IgD-negative memory B cell (primary cell): ENCODE results near the gene RNH1. TPM values are rescaled to one million over a fixed set of nuclear protein-coding genes. Genes with fewer than 3 reads are reported as not detected.

ENCODE experiments used
- H3K27ac Mint-ChIP-seq, 3 donors: one replicate each; pipeline ENCODE4 v1.8.0; 2020 to 2022; ENCODE audit warnings: mild to moderate bottlenecking in 3 of 3, mixed read lengths in 3 of 3, moderate library complexity in 1 of 3
- H3K27me3 Mint-ChIP-seq: one replicate; pipeline ENCODE4 v1.8.0; 2021; ENCODE audit warnings: mixed read lengths
- H3K36me3 Mint-ChIP-seq: one replicate; pipeline ENCODE4 v1.8.0; 2020; ENCODE audit warnings: mild to moderate bottlenecking, mixed read lengths
- H3K4me1 Mint-ChIP-seq, 3 donors: one replicate each; pipeline ENCODE4 v1.8.0; 2020 to 2022; ENCODE audit warnings: mixed read lengths in 3 of 3, mild to moderate bottlenecking in 1 of 3
- H3K4me3 Mint-ChIP-seq, 4 donors: one replicate each; pipeline ENCODE4 v1.8.0; 2020 to 2022; ENCODE audit warnings: mild to moderate bottlenecking in 4 of 4, mixed read lengths in 4 of 4, moderate library complexity in 3 of 4
- H3K9me3 Mint-ChIP-seq, 3 donors: one replicate each; pipeline ENCODE4 v1.8.0; 2020 to 2021; ENCODE audit warnings: mixed read lengths in 3 of 3, mild to moderate bottlenecking in 1 of 3
- polyA plus RNA-seq: library from polyadenylated mRNA; unstranded; fragments of 300-500 nt; fragmentation: Illumina TruSeq; gene quantifications from one replicate; pipeline ENCODE4 v1.2.3, GENCODE V29; 2021

The RNH1 gene
- 202 TPM for polyA plus RNA-seq

- peak within 1 kb of the TSS; percentile 98 to 99 (median 98) for H3K4me3 Mint-ChIP-seq
Observed at GRCh38 chr11:506995-507726, at the start of gene RNH1. RNH1 (minus strand) TSS chr11:507242; CDS start chr11:502162, 5,080 bp downstream.

DNA sequence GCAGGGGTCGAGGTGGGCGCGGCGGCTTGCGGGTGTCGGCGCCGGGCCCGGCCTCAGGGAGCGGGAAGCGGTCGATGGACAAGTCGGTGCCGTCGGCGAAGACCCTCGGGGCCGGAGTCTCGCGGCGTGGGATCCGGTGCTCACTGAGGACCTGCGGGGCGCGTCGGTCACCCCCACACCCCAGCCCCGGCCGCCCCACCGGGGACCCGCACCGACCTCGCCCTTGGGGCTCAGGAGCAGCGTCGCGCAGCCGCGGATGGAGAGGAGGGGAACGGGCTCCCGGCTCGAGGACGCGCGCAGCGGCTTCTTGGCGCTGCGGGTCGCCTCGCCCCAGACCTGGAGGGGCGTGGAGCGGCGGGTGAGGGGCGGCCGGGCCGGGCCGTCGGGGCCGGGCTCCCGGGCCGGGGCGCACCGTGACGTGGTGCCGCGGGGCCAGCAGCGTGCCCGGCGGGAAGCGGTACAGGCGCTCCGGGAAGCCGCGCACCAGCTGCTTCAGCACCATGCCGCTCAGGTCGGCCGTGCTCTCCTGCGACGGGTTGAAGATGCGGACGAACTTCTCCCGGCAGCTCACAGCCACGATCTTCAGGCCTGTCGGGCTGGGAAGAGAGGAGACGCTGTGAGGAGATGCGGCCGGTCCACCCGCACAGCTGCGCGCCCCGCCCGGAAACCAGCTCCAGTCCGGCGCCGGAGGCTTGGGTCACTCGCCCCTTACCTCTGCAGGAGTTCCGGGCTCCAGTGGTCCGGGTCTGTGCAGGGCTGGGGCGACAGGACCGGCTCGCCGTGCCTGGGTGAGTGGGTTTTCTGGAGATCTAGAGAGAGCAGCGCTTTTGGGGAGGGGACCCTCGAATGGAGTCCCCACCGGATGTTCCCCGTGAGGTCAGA is 49.0 kb upstream of the RNH1 start:
- Mint-ChIP-seq H3K4me1 (peaks cover 0 to 7% (median 6%) of the 10 kb centered on the region in 3 donors), H3K4me3 (peak overlapping the region in 3 of 4 donors; percentile 23 to 72 (median 34)), H3K36me3 (no peaks in the 10 kb centered on the region), H3K9me3 (no peaks in the 10 kb centered on the region), H3K27ac (peak overlapping the region in 1 of 3 donors; percentile 86), H3K27me3 (no peaks in the 10 kb centered on the region)

More at GRCh38 chr11:506995-507726, at the start of gene RNH1:
- H3K36me3 Mint-ChIP-seq = peaks cover 2% of the 10 kb centered on the region
- H3K27ac Mint-ChIP-seq = peak within 1 kb of the TSS; percentile 100
- H3K4me1 Mint-ChIP-seq = peaks cover 16 to 27% (median 21%) of the 10 kb centered on the region in 3 donors
- no peaks in the 10 kb centered on the region for H3K9me3 Mint-ChIP-seq
- peaks cover 2% of the 10 kb centered on the region for H3K27me3 Mint-ChIP-seq

GRCh38 chr11:555227-555779 is 48.3 kb upstream of the RNH1 start:
- Mint-ChIP-seq H3K4me1 (peaks cover 0 to 7% (median 6%) of the 10 kb centered on the region in 3 donors), H3K27ac (peak overlapping the region in 1 of 3 donors; percentile 68), H3K36me3 (no peaks in the 10 kb centered on the region), H3K4me3 (peak overlapping the region in 1 of 4 donors; percentile 34), H3K9me3 (no peaks in the 10 kb centered on the region), H3K27me3 (no peaks in the 10 kb centered on the region)

DNA sequence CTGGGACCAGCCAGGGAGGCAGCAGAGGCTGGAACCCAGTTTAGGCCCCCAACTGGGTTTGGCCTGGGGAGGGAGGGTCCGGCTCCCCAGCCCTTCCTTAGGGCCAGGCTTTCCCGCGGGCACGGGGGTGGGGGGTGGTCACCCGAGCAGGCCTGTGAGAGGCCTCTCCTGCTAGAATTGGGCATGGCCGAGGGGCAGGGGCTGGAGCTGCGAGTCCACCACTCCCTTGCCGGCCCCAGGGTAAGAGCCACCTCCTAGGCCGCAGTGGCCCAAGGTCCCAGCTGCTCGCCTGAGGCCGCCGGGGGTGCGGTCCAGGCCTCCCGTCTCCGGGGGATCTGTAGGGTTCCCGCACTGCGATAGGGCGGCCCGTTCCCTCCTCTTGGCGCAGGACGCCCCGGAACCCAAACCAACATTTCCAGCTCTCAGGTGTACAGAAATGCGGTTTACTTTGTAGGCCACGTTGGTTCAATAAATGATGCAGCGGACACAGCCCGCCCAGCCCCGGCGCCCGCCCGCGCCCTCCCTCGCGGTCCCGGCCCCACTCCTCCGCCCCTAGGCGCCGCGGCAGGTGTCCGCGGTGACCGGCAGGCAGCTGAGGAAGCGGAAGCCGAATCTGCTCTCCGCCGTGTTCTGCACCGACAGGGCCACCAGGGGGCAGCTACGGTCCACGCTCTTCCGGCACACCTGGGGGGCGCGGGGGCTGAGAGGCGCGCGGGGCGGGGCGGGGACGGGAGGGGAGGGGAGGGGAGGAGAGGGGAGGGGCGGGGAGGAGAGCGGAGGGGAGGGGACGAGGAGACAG is 47.6 kb upstream of the RNH1 start:
- Mint-ChIP-seq H3K27me3 (no peaks in the 10 kb centered on the region), H3K4me1 (peaks cover 0 to 3% (median 1%) of the 10 kb centered on the region in 3 donors), H3K9me3 (no peaks in the 10 kb centered on the region), H3K4me3 (peak overlapping the region in 3 of 4 donors; percentile 52 to 65 (median 58)), H3K27ac (peak overlapping the region in 1 of 3 donors; percentile 68), H3K36me3 (no peaks in the 10 kb centered on the region)

DNA sequence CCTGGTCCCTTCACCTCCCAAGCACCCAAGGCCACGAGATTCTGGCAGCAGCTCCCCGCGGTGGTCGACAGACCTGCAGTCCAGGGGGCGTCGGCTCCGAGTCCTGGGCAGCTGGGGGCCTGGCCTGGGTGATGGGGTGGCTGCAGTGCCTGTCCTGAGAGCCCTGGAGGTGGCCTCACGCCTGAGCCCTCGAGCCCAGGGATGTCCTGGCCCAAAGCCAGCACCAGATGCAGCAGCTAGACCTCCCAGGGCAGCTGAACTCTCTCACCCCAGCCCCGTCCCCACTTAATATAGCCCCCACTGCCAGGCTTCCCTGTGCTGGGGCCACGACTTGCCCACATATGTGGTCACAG is 46.9 kb upstream of the RNH1 start:
- no peaks in the 10 kb centered on the region for H3K27me3 Mint-ChIP-seq
- H3K4me1 Mint-ChIP-seq = peaks cover 0 to 3% (median 1%) of the 10 kb centered on the region in 3 donors
- no peaks in the 10 kb centered on the region for H3K36me3 Mint-ChIP-seq
- H3K27ac Mint-ChIP-seq = no peak overlapping the region
- H3K4me3 Mint-ChIP-seq = peak overlapping the region in 1 of 4 donors; percentile 33
- H3K9me3 Mint-ChIP-seq = no peaks in the 10 kb centered on the region

GRCh38 chr11:553083-553987 is 46.3 kb upstream of the RNH1 start:
- Mint-ChIP-seq H3K27me3 (no peaks in the 10 kb centered on the region), H3K4me3 (no peak overlapping the region), H3K36me3 (no peaks in the 10 kb centered on the region), H3K27ac (peak overlapping the region in 1 of 3 donors; percentile 48), H3K9me3 (no peaks in the 10 kb centered on the region), H3K4me1 (peaks cover 0 to 7% (median 1%) of the 10 kb centered on the region in 3 donors)

DNA sequence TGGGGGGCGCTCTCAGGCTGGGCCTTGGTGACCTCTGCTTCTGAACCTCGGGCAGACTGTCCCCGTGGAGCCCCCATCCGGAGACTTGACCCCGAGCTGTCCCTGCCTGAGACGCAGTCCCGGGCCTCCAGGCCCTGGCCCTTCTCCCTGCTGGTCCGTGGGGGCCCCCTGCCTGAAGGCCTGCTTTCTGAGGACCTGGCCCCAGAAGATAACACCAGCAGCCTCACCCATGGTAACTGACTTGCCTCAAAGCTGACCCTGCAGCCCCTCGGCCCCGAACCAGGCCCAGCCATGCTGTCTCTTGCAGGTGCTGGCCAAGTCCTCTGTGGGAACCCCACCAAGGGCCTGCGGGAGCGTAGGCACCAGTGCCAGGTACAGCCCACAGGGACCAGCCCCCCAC is 44.6 kb upstream of the RNH1 start:
- no peaks in the 10 kb centered on the region for H3K27me3 Mint-ChIP-seq
- H3K4me3 Mint-ChIP-seq = no peak overlapping the region
- no peak overlapping the region for H3K27ac Mint-ChIP-seq
- H3K4me1 Mint-ChIP-seq = peaks cover 0 to 5% (median 1%) of the 10 kb centered on the region in 3 donors
- H3K9me3 Mint-ChIP-seq = no peaks in the 10 kb centered on the region
- H3K36me3 Mint-ChIP-seq = no peaks in the 10 kb centered on the region

DNA sequence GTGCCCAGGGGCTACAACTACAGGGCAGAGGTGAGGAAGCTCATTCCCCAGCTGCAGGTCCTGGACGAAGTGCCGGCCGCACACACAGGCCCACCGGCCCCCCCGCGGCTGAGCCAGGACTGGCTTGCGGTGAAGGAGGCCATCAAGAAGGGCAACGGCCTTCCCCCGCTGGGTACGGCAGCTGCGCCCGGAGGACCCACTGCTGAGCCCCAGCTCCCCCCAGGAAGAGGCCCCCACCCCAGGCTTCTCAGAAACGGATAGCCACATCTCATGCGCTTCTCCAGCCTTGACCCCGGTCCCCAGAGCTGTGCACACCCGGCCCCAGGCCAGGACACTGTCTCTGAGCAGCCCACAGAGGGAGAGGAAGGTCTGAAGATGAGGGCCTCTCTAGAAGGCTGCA is 44.1 kb upstream of the RNH1 start:
- peaks cover 0 to 4% (median 0%) of the 10 kb centered on the region in 3 donors for H3K4me1 Mint-ChIP-seq
- no peaks in the 10 kb centered on the region for H3K9me3 Mint-ChIP-seq
- no peaks in the 10 kb centered on the region for H3K36me3 Mint-ChIP-seq
- H3K27me3 Mint-ChIP-seq = no peaks in the 10 kb centered on the region
- no peak overlapping the region for H3K4me3 Mint-ChIP-seq
- no peak overlapping the region for H3K27ac Mint-ChIP-seq

DNA sequence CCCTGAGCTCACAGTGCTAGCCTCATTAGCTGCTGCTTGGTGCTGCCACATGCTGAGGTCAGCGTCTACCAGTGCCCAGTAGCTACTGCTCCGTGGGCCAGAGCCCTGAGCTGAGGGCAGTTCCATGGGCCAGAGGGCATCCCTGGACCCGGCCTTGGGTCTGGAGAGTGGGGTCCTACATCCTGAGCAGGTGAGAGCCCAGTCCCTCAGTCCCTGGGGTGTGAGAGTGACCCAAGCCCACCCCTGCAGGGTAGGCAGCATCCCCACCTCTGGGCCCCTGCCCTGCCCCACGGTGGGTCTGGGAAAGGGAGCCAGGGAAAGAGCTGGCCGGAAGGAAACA is 43.7 kb upstream of the RNH1 start:
- Mint-ChIP-seq H3K36me3 (no peaks in the 10 kb centered on the region), H3K27me3 (no peaks in the 10 kb centered on the region)

GRCh38 chr11:550021-550745 is 43.1 kb upstream of the RNH1 start:
- Mint-ChIP-seq H3K9me3 (no peaks in the 10 kb centered on the region), H3K4me1 (peaks cover 0 to 4% (median 0%) of the 10 kb centered on the region in 3 donors), H3K27me3 (no peaks in the 10 kb centered on the region), H3K4me3 (no peak overlapping the region), H3K36me3 (no peaks in the 10 kb centered on the region), H3K27ac (no peak overlapping the region)

More for the DNA sequence above, 43.7 kb upstream of the RNH1 start:
- Mint-ChIP-seq H3K4me3 (no peak overlapping the region), H3K9me3 (no peaks in the 10 kb centered on the region), H3K27ac (no peak overlapping the region), H3K4me1 (peaks cover 0 to 4% (median 0%) of the 10 kb centered on the region in 3 donors)

DNA sequence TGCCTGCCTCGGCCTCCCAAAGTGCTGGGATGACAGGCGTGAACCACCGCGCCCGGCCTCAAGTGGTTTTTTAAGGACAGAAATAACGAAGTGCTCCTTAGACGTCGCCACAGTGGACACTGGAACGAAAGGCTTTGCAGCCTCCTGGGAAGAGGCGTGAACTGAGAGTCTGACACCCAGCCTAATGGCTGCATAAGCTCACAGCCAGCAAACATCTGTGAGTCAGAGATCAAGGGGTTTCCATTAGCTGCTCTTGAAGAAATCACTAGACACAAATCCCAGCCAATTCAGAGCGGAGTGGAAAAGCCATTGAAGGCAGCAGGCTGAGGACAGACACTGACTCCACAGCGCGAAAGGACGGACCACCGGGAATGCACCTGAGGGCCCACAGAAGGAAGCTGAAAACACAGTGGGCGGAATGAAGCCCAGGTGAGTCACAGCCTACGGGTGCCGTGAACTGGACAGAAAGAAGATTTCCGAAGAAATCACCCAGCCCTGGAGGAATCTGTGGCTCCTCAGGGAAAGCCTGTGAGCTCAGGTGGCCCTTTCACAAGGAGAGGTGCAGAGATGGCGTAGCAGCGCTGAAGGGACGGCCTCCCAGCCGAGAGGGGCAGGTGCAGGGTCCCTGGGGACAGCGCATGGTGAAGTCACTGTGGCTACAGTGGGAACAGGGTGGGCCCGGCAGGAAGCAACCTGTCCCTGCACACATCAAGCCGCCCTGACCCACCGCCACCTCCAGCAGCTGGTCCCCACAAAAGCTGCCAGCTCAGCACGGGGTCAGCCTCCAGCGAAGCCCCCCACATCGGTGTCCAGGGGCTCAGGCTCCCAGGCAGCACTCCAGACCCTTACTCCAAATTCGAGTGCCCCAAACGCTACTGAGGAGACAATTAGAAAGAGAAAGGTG is 41.9 kb upstream of the RNH1 start:
- Mint-ChIP-seq H3K27ac (peak overlapping the region; percentile 21 to 82 (median 53)), H3K36me3 (peaks cover 2% of the 10 kb centered on the region), H3K4me1 (peaks cover 0 to 4% (median 0%) of the 10 kb centered on the region in 3 donors), H3K27me3 (no peaks in the 10 kb centered on the region), H3K4me3 (peak overlapping the region in 2 of 4 donors; percentile 52 to 57), H3K9me3 (no peaks in the 10 kb centered on the region)

DNA sequence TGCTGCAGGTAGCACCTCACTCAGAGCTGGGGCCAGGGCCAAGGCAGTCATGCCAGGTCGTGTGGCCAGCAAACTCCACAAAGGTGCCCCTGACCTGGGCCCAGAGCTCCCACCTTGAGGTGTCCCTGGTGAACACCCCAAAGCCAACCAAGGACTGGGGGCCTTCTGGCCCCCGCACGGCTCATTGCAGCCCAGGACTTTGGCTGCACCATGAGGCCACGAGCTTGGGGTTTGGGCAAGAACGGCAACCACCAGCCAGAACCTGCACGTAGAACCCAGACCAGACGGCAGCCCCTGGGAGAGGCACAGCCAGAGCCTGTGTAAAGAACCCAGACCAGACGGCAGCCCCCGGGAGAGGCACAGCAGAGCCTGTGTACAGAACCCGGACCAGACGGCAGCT is 38.1 kb upstream of the RNH1 start:
- Mint-ChIP-seq H3K9me3 (no peaks in the 10 kb centered on the region), H3K27ac (no peak overlapping the region), H3K27me3 (no peaks in the 10 kb centered on the region), H3K4me1 (peaks cover 0 to 4% (median 0%) of the 10 kb centered on the region in 3 donors), H3K36me3 (peaks cover 6% of the 10 kb centered on the region), H3K4me3 (no peak overlapping the region)
